Activated naive CD4-positive, alpha-beta T cell (primary cell): Measurements from ENCODE around the gene SLC44A5.
"Not testable (repeated sequence)": the region's sequence is repeated elsewhere in the genome, so short reads cannot be mapped to it uniquely, and the experiment has no call there.

ENCODE experiments used
- DNase-seq, 4 experiments: peaks; one replicate each; lab custom pipeline; 2025; lab: John Stamatoyannopoulos, UW

The SLC44A5 gene

DNA sequence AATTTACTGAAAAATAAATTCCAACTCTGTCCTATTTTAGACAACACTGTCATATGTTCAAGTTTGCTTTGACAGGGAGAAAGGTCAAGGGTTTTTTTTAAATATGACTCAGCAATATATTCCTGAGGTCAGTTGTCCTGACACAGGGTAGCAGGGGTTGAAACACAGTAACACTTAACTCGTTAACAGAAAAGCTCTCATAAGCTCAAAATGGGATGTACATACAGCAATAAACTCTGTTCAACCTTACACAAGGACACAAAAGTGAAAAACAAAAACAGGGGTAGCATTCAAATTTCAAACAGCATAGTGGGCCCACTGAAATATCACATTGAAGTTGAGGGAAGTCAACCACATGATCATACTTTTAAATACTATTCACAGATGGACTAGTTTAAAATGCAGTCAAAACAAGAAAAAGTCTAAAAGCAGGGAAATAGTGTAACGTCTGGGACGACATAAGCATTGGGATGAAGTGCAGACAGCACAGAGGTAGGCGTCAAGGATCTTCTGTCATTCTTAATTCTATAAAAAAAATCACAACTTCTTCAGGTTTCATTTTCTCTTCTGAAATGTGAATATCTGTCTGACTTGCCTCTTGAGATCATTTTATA lies 89.9 kb downstream of the SLC44A5 start:
- DNase-seq = no peak

DNA sequence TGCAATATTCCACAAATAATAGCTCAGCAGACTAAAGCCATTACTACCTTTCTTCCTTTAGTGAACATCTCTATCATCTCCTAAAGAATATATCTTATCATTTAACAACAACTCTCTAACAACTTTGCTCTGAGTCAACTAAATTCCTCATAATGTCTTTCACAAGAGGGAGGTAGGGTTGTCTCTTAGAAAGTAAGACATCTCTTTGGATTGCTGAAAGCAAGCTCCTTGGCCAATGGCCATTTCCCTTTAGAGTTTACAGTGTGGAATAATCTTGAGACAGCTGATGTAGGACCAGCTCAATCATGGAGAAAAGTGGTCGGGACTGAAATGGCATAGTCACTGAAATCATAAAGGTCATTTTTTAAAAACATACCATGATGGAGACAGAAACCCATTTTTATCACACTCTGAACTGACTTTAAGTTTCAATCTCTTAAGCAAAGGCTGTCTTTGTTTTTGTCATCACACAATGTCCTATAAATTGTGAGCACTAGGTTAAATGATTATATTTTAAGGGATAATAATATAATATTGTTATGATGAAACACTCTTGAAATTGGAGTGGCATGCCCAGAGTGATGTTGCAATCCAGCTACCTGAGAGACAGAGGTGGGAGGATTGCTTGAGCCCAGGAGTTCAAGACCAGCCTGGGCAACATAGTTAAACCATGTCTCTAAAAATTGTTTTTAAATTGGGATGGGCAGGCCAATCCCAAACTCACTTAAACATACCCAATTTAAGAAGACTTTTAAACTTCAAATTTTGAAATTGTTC lies 91.1 kb downstream of the SLC44A5 start:
- no peak for DNase-seq

DNA sequence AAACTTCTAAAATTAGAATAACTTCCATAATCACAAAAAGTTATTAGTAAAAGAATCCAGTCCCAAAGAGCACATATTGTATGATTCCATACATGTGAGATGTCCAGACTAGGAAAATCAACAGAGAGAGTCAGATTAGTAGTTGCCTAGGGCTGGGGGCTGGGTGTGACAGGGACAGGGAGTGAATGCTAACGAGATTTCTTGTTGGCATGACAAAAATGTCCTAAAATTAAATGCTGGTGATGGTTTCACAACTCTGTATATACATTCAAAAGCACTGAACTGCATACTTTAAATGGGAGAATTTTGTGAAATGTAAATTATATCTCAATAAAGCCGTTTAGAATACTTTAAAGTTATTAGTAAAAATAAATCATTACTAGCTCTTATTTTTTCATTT lies 92.2 kb downstream of the SLC44A5 start:
- DNase-seq = no peak

DNA sequence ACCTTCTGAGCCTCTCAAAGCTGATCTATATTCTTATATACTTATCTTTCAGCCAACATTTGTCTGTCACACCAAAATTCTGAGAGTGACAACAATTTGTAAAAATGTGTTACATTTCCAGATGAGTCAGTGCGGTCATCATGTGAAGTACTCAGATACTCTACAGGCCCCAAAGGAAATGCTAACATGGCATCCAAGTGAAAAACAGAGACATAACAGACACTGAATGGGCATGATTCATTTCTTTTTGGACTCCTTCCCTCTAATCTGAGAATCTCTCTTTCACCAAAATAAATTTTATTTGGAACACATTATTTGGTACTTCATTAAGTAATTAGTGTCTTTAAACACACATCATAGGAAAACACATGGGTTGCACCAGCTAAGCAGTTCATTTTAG lies 96.6 kb downstream of the SLC44A5 start:
- DNase-seq = no peak

DNA sequence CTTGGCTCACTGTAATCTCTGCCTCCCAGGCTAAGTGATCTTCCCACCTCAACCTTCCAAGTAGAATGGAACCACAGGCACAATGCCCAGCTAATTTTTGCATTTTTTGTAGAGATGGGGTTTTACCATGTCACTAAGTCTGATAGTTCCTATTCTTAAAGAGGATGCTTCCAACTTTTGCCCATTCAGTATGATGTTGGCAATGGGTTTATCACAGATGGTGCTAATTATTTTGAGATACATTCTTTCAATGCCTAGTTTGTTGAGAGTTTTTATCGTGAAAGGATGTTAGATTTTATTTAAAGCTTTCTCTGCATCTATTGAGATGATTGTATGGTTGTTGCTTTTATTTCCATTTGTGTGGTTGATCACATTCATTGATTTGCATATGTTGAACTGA lies 103.9 kb downstream of the SLC44A5 start:
- DNase-seq = no peak

DNA sequence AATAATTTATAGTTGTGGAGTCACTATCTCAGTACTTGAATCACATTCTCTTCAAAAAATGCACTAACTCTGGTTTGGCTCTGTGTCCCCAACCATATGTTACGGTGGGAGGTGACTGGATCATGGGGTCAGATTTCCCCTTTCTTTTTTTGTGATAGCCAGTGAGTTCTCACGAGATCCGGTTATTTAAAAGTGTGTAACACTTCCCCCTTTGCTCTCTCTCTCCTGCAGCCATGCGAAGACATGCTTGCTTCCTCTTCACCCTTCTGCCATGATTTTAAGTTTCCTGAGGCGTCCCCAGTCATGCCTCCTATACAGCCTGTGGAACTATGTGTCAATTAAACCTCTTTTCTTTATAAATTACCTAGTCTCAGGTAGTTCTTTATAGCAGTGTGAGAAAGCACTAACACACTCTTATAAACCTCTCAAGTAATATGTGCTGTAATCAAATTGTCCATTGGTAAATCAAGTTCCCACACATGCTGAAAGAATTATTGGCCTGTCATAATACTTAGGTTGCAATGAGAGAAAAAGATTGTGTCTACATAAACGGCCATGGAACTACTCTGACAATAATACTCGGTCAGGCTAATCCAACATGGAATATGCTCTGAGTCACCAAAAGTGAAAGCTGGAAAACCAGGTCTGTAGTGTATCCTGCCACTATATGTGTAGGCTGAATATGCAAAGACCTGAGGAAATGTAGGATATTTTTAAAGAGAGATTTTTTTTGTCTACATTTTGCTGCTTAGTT lies 107.5 kb downstream of the SLC44A5 start:
- DNase-seq = no peak

DNA sequence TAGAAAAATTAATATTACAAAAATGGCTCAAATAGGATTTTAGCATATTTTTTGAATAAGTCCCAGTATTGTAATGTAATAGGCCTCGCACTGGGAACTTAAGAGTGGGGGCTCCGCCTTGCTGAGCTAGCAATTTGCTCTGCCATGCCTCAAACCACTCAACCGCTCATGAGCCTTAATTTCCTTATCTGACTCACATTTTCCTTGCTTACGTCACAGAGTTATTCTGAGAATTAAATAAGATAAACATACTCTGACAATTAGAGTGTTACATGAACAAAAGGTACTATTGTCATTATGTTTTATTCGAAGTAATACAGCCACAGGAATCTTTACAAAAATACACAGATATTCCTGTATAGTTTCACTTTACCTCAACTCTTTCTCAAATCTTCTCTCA lies 108.1 kb downstream of the SLC44A5 start:
- DNase-seq = no peak

DNA sequence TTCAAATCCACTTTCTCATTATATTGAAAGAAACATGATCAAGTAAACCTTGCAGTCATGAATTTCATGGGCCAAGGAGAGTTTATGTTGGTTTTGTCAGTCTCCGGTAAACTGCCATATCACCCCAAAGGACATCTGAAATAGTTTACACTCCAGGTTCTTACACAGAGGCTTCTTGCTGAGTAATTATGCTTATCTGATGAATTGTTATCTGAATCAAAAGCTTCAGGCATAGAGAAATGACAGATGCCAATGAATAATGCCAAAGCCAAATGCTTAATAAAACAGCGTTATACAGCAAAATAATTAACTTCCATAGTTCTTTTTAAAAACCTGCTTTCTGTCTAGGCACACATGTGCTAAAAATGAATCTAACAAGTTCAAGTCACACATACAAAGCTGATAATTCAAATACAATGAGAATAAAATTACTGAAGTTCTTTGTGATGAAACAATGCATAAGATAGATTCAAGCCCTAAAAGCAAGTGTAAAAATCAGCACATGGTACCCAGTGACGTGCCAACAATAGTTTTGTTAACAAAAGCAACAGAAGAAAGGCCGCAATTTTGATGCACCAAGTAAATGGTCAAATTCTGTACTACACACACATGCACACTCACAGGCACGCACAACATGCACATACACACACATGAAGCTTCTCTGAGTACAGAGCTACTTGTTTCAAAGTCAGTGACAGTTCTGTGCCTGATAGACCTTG lies 109.2 kb downstream of the SLC44A5 start:
- no peak for DNase-seq

DNA sequence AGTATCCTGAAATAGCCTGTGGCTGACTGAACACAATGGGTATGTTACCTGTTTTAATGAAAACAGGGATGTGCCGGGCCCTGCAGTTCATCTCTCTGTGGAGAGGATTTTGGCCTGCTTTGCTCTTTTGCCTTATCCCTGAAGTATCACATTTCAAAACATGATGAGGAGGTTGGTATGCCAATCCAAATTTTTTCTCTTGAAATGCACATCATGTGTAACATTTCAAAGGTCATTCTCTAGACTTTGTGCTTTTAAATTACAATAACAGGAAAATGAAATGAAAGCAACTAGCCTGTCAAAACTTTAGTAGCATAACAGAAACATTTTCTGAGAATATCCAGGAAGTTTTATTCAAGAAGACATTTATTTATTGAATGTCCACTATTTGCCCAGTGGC lies 118.9 kb downstream of the SLC44A5 start:
- DNase-seq = no peak

DNA sequence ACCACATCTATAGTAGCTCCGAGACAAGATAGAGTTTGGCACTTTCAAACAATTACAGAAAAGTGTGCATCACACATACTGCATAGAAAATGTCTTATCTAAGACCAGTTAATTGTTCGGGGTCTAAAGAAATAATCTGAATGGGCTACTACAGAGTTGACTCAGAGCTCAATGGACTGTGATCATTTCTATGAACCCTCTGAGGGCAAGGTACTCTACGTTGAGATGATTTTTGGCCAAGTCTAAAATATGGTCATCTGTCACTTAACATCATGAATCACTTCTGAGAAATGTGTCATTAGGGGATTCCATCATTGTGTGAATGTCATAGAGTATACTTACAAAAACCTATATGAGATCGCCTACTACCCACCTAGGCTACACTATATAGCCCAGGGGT lies 123.5 kb downstream of the SLC44A5 start:
- no peak for DNase-seq

DNA sequence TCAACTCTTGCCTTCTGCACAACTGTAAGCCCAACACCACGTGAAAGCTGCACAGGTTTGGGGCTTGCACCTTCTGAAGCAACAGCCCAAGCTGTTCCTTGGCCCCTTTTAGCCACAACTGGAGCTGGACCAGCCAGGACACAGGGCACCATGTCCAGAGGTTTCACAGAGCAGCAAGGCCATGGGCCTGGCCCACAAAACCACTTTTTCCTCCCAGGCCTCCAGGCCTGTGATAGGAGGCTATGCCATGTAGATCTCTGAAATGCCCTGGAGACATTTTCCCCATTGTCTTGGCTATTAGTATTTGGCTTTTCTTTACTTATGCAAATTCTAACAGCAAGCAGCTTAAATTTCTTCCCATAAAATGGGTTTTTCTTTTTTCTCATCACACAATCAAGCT lies 126.1 kb downstream of the SLC44A5 start:
- DNase-seq = no peak

DNA sequence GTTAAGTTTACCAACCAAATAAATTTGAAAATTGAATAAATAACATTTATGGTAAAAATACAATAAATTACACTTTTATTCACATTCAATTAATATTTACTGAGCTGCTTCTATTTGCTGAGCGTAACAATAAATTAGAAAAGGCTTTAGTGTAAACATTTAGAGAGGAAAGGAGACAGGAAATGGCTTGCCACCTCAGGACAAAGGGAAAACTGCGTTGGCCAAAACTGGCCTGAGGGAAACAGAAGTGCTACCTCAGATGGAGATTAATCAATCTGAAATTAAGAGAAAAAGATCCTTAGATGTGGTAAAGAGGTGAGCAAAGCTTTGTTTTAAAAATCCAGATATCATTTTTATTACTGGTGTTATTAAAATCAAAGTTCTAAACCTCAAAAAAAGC lies 128.0 kb downstream of the SLC44A5 start:
- no peak for DNase-seq

DNA sequence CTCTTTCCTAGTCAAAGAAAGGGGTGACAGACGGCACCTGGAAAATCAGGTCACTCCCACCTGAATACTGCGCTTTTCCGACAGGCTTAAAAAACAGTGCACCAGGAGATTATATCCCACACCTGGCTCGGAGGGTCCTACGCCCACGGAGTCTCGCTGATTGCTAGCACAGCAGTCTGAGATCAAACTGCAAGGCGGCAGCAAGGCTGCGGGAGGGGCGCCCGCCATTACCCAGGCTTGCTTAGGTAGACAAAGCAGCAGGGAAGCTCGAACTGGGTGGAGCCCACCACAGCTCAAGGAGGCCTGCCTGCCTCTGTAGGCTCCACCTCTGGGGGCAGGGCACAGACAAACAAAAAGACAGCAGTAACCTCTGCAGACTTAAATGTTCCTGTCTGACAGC lies 134.4 kb downstream of the SLC44A5 start:
- DNase-seq = not testable (repeated sequence)

DNA sequence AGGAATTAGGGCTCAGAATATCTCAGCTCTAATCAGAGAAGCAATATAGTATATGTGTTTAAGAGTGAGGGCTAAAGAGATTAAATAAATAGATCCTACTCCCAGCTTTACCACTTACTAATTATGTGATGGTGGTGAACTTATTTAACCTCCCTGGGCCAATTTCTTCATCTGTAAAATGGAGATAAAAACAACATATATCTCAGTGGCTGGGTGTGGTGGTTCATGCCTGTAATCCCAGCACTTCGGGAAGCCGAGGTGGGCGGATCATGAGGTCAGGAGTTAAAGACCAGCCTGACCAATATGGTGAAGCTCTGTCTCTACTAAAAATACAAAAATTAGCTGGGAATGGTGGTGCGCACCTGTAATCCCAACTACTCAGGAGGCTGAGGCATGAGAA lies 135.2 kb downstream of the SLC44A5 start:
- DNase-seq = no peak

DNA sequence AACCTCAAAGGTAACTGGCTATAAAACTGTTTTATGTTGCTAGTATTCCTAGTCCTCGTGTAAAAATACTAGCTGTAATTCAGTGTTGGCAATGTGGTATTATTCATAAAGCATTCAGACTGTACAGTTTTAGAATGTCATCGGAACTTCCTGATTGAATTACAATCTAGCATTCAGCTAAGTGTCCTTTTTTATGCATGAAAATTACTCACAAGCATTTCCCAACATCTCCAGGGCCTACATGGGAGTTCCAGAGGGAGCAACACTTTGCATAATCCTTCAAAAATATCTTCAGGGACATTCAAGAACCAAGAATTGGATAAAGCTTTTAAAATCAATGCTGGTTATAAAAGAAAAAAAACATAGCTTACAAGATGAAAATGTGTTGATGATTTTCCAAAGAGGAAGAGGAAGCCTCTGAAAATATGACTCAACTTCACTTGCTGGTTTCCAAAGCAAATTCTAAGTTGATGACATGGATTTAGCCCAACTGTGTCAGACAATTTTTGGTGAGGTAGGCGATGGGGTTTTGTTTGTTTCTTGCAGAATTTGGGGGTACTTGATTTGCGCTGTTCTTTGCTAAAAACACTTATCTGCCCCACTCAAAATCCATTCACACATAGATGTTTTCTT lies 137.8 kb downstream of the SLC44A5 start:
- no peak for DNase-seq

DNA sequence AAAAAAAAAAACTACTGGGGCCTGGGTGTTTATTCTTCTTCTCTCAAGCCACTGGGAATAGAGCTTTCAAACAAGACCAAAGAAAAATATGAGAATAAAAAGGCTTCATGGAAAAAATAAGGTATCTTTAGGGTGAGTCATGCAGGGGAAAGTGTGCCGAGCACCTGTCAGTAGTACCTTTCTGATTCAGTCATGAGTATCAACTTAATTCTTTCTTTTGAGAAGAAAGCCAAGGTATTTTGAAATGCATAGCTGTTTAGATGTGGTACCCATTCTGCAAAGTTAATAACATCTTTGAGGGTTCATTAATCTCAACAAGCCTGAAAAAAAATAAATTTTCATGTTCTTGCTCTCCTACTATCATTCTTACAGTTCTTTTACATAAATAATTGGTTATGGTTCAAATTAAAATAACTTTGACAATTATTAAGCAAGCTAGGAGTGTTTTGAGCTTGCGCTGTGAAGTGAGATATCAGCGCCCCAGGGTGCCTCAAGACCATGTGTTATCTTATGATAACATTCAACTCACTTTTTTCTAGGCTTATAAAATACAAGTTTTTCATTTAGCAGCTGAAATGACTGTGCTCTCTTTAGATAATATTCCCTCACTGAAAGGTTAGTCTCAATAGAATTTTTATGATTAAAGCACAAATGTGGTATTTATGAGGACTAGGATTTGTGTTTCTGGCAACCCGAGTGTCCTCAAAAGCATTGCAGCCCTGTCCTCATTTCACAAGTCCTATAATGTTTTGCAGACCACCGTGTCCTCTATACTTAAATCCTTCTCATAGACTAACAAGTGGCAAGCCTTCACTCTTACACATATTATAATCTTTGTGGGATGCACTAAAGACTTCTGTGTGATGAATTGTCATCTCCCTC lies 138.6 kb downstream of the SLC44A5 start:
- DNase-seq = no peak

DNA sequence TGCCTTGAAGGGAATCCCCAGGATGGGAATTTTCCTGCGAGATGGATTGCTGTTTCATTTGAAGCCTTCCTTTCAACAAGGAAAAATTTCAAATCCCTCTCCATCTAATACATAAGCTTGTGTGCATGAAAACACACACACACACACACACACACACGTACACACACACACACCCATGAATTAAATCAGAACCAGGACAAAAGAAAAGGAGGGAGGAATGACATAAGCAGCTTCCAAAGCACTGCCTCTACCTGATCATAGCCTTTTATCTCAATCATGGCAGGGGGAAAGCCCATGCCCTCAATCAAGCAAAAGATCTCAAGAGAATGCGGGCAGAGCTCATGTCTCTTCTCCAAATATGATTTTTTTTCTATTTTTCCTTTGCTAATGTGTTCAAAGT lies 139.7 kb downstream of the SLC44A5 start:
- no peak for DNase-seq

DNA sequence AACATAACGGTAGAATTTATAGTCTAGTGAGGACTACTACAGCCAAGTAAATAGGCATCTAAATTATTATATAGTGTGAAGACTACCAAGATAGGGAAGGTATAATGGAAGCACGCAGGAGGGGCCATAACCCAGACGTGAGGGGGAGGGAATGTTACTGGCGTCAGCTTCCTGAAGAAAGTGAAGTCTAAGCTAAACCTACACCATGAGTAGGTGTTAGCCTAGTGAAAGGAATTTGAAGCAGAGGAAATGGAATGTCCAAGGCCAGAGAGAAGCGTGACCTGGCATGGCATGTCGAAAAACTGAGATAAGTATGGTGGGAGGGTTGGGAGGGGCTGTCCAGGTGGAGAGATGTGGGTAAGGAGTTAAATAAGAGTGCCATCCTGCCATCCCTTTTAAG lies 140.5 kb downstream of the SLC44A5 start:
- no peak for DNase-seq

DNA sequence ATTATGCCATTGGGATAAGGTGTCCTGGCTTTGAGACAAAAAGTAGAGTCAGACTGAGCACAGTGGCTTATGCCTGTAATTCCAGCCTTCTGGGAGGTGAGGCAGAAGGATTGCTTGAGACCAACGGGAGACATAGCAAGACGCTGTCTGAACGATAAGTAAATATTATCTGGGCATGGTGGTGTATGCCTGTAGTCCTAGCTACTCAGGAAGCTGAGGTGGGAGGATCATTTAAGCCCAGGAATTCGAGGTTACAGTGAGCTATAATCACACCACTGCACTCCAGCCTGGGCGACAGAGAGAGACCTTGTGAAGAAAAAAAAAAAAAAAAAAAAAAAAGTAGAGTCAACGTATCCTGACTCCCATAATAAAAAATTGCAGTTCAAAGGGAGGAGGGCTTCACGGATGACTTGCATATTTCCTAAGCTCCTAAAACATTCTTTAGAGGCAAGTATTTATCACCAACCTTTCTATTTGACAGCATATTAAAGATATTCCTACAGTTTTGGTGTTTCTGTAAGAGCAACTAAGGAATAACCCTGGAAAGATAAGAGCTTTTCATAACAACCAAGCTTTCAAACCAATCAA lies 141.2 kb downstream of the SLC44A5 start:
- DNase-seq = no peak

DNA sequence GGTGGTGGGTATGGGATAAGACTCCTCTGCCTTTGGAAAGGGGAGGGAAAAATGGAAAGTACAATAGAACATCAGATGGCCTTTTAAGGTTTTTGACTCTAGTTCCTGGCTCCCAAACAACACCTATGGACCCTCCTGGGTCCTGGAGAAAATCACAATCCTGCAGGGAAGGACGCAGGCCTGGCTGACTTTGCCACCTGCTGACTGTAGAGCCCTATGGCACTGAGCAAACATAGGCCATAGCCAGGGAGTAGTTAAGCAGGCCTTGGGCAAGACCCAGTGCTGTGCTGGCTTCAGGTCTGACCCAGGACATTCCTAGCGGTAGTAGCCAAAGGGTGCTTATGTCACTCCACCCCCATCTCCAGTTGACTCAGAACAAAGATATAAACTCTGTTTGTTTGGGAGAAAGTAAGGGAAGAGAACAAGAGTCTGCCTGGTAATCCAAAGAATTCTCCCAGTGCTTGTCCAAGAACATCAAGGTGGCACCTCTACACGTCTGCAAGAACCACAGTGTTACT lies 149.0 kb downstream of the SLC44A5 start:
- DNase-seq = no peak
